Measurements from ENCODE around the gene CCR1.
A peak's percentile ranks its signal among the peaks of the same experiment; 100 is the strongest.

Gene CCR1

DNA sequence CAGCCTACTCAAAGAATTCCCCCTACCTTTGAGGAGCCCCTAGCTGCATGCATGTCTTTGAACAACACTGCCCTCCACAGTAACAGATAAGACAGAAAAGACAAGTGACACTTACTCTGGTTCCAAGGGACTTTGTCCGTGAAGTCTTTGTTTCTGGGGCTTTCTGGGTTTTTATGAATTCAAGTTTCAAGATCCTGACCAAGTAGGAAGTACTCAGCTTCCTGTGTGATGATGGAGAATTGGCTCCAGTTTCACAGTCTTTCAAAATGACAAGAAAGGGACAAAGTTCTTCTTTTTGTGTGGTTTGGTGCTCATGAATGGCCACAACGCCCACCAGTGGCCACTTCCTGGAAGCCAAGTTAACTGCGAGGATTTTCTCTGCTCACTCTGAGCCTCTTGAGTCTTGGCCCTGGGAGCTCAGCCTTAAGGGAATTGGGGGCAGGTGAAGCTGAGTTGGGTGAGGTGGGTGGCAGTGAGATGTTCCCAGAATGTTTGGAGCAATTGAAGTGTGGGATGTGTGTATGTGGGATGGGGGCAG lies at the start of gene CCR1:
Gene CCR1 (minus strand): TSS at position 147 of the 538 bp plus-strand sequence. CDS start 4,000 bp downstream, outside the sequence.
- DNase-seq (ENCODE audit: low read depth in 2 of 2): peak in 1 of 2 donors; percentile 21

DNA sequence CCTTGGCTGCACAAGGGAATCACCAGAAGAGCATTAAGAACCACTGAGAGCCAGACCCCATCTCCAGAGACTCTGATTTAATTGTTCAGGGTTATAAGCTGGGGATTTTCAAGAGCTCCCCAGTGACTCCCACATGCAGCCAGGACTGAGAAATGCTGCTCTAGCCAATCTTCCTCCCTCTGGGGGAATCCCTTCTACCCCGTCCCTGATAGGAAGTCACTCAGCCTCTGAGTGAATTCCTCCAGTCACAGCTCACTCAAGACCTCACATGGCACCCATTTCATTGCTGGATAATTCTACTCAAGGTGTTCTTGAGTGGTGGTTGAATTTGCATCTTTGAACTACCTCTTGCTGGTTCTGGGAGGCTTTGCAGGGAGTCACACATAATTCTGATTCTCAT lies 44.9 kb upstream of the CCR1 start:
- DNase-seq (ENCODE audit: low read depth in 2 of 2): no peak

GRCh38 chr3:46245146-46245545 lies 37.0 kb upstream of the CCR1 start:
- no peak for DNase-seq (ENCODE audit: low read depth in 2 of 2)

- DNase-seq (ENCODE audit: low read depth in 2 of 2): no peak
These were observed 35.4 kb upstream of the CCR1 start for GRCh38 chr3:46243560-46243959.

- DNase-seq (ENCODE audit: low read depth in 2 of 2): no peak
These were observed 34.0 kb upstream of the CCR1 start, which contains the start of gene CCR3 for GRCh38 chr3:46242120-46242519. CCR3 (plus strand) TSS chr3:46242460; CDS start chr3:46265159, 22,699 bp downstream.

DNA sequence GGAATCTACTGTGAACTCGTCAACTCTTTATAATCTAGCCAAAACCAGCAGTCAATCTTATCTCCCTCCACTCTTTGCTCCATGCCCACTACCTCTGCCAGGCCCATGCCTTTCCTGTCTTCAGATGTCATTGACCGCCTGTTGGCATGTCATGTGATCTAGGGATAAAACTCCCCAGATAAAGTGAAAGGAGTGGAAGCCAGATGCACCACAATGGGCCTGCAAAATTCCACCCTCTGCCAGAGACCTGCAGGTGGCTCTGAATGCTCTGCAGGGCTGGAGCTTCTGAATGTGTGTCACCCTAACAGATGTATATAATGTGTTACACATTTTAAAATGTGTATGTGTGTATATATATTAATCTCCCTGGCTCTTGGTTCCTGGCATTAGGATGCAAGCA lies 31.8 kb upstream of the CCR1 start:
- no peak for DNase-seq (ENCODE audit: low read depth in 2 of 2)

- no peak for DNase-seq (ENCODE audit: low read depth in 2 of 2)
These were observed 31.3 kb upstream of the CCR1 start for GRCh38 chr3:46239301-46239938.

DNA sequence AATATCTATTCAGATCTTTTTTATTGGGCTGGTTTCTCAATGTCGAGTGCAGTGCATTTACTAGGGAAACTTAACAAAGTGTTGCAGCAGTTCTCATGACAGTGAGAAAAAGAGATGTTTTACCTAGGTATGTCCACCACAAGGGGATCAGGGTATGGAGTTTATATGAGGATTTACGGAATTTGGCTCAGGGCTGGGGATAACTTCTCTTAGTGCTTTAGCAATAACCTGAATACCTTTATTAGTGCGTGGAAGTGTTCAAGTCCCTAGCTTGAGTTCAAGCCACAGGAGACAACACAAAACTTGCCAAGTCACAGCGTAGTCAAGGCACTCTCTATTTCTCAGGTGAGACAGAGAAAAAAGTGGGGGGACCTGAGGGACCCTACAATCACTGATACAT lies 30.3 kb upstream of the CCR1 start:
- DNase-seq (ENCODE audit: low read depth in 2 of 2): no peak

- no peak for DNase-seq (ENCODE audit: low read depth in 2 of 2)
These were observed 28.4 kb upstream of the CCR1 start for GRCh38 chr3:46236294-46237054.

DNA sequence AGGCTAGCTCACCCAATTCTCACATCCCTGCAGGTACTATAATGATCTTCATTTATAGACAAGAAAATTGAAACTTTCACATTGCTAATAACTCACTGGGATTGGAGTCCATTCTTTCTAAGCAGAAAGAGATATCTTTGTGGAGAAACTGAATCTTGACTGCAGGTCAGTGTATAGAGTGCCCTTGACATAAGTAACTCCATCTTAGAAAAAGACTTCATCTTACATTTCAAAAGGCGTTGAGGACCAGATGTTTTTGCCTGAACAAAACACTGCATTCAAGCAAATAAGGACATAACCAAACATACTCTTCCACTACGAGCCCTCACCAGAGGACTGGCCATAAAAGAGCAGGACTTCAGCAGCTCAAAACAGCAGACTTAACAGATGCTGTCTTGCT lies 27.3 kb upstream of the CCR1 start:
- DNase-seq (ENCODE audit: low read depth in 2 of 2): no peak

GRCh38 chr3:46233194-46233593 lies 25.1 kb upstream of the CCR1 start:
- DNase-seq (ENCODE audit: low read depth in 2 of 2): no peak

- no peak for DNase-seq (ENCODE audit: low read depth in 2 of 2)
These were observed 23.2 kb upstream of the CCR1 start for GRCh38 chr3:46231323-46231722.

- no peak for DNase-seq (ENCODE audit: low read depth in 2 of 2)
These were observed 20.4 kb upstream of the CCR1 start for GRCh38 chr3:46228260-46229242.

DNA sequence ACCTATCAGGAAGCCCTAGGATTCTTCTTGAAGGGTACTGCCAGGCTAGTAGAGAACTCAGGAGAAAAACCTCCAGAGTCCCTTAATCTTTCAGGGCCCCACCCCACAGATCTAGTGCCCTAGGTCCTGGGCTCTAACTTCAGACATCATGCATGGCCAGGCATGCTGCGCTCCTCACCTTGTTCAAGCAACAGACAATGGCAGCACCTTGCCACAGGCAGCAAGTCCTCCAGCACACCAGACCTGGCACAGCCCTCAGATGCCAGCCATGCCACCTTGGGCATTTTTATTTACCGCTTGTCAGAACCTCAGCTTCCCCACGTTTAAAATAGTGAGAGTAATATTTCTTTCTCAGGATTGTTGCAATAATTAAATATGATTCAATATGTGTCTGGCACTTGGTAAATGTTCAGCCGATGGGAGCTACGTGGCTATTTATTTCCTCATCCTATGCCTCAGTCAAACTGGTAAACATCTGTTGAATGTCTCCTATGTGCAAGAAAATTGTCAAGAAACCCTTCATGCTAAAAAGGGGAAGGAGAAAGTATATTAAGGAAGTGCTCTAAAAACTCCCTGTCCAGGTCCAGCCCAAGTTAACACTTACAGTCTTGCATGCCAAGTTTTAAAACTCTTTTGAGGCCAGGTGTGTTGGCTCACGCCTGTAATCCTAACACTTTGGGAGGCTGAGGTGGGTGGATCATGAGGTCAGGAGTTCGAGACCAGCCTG lies 14.5 kb upstream of the CCR1 start:
- no peak for DNase-seq (ENCODE audit: low read depth in 2 of 2)

DNA sequence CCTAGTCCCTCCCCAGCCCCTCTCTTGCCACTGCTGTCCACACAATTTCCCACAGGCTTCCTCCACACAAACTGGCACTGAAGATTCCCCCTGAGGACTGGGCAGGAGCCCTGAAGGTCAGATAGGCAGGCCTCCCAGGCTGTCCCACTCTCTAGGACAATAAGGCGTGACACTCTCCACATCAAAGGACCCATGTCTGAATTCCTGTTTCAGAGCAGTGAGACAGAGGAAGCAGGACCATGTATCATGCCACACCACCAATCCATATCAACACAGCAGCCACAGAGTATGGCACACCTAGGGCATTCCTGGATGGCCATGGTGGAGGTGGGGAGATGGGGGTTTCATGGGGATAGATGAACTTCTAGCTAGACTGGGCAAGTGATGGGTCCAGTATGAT lies 13.8 kb upstream of the CCR1 start:
- no peak for DNase-seq (ENCODE audit: low read depth in 2 of 2)

GRCh38 chr3:46221391-46221790 lies 13.3 kb upstream of the CCR1 start:
- DNase-seq (ENCODE audit: low read depth in 2 of 2): no peak

DNA sequence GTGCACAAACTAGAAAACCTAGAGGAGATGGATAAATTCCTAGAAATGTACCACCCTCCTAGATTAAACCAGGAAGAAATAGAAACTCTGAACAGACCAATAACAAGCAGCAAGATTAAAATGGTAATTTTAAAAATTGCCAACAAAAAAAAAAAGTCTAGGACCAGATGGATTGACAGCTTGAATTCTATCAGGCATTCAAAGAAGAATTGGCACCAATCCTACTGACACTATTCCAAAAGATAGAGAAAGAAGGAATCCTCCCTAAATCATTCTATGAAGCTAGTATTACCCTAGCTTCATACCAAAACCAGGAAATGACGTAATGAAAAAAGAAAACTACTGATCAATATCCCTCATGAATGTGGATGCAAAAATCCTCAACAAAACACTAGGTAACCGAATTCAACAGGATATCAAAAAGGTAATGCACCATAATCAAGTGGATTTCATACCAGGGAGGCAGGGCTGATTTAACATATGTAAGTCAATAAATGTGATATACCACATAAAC lies 10.1 kb upstream of the CCR1 start:
- no peak for DNase-seq (ENCODE audit: low read depth in 2 of 2)

- DNase-seq (ENCODE audit: low read depth in 2 of 2): no peak
These were observed 7.8 kb upstream of the CCR1 start for GRCh38 chr3:46215810-46216414.

DNA sequence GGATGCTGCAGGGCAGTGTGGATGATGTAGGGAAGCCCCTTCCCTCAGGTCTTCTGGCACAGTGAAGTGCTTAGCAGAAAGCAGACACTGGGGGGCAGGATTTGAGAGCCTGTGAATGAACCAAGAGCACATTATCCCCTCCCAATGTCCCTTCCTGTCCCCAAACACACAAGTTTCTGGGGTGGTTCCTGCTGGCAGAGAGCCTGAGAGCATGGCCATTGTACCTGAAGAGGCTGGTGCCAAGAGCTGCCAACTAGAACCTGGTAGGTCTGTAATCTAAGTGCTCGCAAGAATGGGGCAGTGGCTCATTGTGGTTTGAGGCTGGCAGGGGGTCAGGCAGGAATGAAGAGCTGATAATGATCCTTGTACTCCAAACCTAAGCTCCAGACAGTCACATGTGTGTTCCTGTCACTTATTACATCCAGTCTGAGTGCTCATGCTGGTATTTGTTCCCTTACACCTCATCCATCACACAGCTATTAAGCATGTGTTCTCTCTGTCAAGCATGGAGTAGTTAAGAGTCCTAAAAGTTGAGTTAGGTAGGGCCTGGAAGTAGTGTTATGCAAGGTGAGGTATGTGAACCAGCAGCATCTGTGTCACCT lies 6.7 kb upstream of the CCR1 start:
- DNase-seq (ENCODE audit: low read depth in 2 of 2): no peak

DNA sequence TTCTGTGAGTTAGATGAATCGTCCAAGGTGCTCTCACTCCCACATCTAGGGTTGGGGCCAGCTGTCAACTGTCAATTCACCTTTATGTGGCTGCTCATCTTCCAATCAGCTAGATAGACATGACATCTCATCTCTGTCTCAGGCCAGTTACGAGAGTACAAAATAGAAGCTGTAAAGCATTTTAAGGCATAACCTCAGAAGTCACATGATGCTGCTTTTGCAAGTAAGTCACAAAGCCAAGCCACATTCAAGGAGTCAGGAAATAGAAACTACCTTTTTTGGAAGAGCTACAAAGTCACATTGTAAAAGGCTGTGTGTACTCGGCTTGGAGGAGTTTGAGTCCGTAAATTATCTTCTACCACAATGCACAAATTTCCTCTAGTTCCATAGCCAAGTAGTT lies 5.1 kb upstream of the CCR1 start:
- no peak for DNase-seq (ENCODE audit: low read depth in 2 of 2)

Measured in stimulated activated CD8-positive, alpha-beta memory T cell treated with anti-CD3 and anti-CD28 coated beads, Interleukin-15, amount 100 ng/mL, for 4 hours (primary cell).